ENCODE results near the gene USH2A.

Gene USH2A

DNA sequence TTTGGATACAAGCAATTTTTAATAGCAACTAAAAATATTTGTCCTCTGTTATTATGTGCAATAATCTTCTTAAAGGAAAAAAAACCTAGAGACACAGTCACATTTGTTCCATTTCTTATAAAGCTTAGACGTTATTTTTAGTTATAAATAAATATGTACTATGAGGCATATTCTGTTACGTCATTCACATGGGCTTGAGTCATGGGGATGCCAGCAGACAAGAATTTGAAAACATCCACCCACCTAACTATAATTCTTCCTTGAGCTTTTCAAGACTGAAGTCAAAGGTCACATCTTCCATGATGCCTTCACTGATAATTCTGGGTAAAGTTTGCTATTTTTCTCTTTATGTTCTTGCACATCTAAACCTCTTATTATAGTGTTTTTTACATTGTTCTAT, 587.3 kb downstream of the USH2A start:
- no peak for FAIRE-seq

DNA sequence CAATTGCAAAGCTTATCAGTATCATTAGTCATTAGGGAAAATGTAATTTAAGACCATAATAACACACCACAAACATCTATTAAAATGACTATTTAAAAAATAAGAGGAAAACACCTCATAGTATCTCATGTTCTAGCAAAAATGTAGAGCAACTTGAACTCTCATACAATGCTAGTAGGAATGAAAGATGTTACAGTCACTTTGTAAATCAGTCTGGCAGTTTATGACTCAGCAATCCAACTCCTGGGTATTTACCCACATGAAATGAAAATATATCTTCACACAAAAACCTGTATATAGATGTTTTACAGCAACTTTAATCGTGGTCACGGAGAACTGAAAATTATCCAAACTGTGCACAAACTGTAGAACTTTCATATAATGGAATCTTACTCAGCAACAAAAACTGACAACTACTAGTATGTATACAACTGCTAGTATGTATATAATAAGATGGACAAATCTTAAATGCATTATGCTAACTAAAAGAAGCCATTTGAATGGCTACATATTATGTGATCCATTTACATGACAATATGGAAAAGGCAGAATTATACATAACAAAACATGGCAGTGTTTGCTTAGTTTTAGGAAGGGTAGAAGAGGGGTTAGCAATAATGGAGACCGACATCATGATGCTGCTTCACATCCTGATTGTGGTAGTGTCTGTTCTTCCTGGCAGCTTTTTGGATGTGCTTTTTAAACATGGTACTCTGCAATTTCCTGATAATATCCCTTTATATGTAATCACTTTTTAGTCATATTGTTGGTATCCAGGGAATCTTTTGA, 589.1 kb downstream of the USH2A start:
- FAIRE-seq: no peak

DNA sequence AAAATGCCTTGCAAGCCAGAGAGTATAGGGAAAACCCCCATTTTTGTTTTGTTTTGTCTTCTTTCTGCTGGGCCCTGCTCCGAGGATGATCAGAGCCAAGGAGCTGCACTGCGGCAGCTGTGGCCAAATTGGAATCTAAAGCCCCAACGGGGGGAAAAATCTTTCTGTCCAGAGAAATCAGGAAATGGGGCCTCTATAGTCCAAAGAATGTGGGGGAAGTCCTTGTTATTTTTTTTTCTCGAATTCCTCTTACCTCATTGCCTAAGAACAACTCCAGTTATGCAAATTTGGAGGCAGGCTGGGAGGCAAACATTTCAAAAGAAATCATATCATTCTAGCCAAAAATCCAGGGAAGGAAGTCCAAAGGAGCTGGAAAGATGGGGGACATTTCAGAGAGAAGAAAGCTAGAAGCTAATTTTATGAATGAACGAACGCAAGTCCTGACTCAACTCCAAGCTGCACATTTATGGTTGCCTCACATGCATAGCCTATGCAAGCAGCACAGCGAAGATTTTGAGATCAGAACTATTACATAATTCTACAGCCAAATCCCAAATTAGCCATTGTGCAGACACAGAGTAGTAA, 592.9 kb downstream of the USH2A start:
- FAIRE-seq: no peak

DNA sequence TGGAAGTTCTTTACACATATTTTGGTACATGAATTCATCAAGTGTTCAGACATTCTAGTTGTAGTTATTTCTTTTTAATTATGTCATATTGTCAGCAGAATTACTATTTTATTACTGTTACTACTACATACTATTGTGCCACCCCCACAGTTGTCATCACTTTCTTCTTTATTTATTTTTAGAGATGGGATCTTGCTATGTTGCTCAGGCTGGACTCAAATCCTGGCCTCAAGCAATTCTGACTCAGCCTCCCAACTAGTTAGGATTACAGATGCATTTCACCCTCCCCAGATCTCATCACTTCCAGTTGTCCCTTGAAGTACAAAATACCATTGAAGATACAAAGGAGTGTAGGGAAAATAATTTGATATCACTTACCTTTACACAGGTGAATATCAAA, 598.2 kb downstream of the USH2A start:
- no peak for FAIRE-seq

DNA sequence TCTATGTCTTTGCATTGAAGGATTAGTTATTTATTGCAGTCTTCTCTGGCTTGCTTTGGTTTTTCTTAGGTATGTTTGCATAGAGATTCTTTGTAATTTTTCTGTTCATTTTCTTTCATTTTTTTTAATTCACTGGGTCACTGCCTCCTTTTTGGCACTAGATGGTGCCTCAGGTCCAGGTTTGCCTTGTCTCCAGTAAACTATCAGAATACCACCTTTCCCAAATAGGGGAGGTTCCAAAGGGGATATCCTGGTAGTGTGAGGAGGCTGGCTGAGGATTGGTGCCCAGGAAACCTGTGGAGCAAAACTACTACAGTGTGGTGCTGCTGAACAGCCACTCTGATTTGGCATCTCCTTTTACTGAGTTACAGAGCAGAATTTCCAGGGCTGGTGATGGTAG, 599.0 kb downstream of the USH2A start:
- no peak for FAIRE-seq

DNA sequence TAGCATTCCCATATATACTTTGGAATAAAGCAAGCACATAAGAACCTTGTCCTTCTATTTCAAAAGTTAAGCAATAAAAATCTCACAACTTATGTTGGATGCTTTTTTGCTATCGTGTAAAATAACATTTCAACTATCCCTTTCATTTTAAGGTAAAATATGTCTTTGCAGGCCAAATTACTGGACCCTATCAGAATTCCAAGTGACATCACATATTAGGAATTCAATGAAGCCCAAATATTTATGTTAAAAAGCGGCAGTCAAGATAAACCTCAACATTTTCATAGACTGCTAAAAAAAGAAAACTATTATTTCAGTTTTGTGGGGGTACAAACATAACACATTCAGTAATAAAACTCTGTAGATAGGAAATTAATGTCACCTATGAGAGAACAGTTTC, 604.1 kb downstream of the USH2A start:
- no peak for FAIRE-seq

DNA sequence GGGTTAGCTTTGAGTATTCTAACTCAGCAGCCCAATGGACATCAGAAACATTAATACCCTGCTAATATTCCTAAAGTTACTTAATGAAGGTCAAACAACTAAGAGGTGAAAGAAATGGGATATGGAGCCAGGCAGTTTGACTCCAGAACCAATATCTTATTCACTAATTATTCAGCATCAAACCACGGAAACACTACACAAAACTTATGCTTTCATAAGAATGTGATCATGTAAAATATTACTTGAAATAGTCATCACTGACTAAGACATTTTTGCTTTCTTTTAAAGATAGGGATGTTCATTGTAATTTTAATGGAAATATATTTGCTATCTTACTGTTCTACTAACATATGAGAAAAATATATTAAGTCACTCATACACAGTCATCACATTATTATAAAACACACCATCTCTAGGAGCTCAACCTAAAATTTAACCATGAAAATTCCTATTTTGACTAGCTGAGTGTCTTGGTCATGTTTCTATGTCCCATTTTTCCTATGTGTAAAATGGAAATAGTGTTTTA, 615.3 kb downstream of the USH2A start:
- no peak for FAIRE-seq

DNA sequence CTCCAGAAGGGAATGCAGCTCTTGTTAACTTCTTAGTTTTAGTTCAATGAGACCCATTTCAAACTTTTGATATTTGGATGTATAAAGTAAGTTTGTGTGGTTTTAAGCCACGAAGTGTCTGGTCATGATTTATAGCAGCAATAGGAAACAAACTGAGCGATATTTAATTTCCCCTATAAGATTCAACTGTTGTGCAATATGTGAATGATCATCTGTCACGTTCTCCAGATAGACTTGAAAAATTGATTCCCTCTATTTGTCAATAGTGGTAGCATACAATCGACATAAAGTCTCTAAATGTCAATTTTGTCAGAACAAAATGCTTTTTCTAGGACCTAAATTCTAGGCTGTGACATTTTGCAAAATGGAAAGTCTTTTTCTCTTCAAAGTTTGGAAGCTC, 616.0 kb downstream of the USH2A start:
- FAIRE-seq: no peak

DNA sequence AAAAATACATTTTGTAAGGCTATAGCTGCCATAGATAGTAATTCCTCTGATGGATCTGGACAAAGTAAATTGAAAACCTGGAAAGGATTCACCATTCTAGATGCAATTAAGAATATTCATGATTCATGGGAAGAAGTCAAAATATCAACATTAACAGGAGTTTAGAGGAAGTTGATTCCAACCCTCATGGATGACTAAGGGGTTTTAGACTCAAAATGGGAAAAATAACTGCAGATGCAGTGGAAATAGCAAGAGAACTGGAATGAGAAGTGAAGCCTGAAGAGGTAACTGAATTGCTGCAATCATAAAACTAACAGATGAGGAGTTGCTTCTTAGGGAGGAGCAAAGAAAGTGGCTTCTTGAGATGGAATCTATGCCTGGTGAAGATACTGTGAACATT, 625.4 kb downstream of the USH2A start:
- no peak for FAIRE-seq

DNA sequence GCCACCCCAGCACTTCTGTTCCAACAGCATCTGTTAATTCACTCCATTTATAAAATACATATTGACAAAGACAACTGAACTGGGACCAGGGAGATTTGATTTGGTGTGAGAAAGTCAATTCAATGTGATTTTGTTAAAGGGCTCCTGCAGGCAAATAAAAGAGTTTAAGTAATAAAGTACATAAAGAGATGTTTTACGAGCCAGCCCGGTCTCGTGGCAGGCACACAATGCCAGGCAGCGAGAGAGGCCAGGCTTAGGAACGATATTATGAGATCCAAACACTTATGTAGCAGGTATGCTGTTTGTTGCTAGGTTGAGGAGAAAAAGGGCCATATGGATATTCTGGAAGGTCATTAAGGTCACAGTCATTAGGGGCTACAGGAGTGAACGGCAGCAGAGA, 629.1 kb downstream of the USH2A start:
- FAIRE-seq: no peak

DNA sequence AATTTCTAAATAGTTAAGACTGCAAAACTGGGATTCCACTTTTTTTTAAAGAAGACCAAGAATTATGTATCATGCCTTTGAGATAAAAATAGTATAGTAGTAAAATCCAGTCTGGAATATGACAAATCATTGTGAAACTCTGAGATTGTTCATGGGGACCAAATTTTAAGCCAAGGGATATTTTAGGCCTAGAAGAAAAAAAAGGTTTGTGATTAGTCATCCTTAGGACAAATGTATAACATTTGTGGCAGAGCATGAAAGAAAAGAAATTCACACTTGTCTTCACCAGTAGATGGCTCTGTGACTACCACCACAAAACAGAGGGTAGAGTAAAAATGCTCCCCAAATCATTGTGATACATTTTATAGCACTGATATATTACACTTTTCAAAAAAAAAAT, 630.1 kb downstream of the USH2A start:
- peak; percentile 11 for FAIRE-seq

DNA sequence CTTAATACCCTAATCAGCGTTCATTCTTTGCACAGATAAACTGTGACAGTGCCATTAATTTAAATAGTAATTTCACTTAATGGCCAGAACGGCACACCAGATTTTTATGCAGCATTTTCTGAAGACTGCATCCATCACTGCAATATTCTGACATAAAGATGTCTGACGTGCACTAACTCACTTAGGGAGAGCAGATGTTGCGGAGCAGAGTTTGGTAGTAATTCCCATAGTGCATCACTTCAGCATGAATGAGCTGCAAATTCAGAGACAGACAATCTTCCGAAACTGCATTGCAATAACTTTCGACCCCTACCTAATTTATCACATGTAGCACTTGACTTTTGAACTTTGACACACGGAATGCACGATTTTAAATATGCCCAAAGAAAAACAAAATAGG, 630.8 kb downstream of the USH2A start:
- FAIRE-seq: no peak

DNA sequence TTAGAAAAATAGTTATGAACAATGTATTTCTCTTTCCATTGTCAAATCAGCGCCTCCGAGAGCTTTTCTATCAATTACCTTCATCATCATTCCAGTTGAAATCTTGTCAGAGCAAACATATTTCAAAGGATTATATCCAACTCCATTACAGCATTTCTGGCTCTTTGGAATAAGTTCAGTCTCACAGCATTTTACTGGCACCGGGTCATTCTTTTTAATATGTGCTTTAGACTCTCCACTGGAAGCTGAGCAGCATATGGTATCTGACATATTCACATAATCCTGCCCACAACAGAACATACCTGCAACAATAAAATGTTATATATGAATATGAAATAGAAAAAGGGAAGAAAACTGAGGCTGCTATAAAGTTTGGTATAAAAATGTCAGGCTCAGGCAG, 633.3 kb downstream of the USH2A start:
- no peak for FAIRE-seq

DNA sequence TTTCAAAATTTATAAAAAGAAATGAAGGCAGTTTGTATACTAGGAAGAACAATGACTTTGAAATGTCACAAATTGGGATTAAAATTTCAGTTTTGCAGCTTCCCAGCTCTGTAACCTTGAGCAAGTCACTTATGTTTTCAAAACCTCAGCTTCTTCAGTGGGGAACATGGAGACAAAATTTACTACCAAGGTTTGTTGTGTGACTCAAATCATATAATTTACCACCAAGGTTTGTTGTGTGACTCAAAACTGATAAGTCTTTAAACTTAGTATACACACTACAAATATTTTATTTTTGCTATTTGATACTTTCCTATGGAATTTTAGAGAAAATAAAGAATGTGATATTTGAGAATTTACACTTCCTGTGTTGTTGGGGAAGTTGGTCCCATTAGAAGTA, 636.3 kb downstream of the USH2A start:
- no peak for FAIRE-seq

DNA sequence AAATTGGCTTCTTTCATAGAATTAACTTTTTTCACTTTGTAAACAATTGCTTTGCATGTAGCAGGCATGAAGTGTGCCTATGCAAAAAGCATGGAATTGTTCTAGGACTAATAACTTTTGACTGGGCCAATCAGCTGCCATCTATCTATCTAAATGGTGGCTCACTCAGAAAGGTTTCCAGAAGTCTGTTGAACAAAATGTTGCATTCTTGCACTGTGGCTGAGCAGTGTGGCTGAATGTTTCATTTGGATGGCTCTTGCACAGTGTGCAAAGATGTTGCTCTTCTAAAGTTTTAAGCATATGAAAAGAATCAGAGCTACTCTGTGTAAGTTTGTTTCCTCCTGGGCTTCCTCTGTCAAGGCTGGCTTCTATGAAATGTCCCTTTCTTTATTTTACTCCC, 642.6 kb downstream of the USH2A start:
- FAIRE-seq: no peak

DNA sequence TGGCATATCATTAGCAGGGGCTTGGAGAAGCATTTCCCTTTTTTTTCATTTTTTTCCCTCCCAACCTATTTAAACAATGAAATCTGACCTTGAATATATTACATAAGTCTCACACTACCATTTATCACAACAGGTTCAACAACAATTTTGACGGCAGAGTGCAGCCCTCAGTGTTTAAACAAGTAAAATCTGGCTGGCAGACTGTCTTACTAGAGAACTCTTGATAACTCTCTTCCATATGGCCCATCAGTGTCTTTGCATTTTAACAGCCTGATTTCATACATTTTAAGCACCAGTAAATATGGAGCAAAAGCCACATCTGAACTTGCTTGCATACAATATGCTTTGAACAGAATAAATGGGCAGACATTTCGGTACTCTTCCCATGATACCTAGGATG, 643.1 kb downstream of the USH2A start:
- no peak for FAIRE-seq

DNA sequence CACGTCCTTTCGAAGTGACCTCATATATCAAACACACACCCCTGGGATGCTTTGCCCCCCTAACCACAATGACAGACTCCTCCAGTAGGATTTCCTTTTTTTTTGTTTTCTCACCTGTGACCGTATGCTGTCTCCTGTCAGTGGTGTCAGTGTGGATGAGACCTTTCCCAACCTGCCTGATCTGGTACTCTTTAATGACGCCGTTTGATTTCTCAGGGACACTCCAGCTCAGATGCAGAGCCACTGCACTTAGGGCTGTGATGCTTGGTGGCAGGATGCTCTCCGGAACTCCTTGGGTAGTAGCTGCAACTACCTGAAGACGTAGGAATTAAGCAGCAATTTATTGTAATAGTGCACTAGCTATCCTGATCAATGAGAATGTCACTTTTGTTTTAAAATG, 643.5 kb downstream of the USH2A start:
- no peak for FAIRE-seq

DNA sequence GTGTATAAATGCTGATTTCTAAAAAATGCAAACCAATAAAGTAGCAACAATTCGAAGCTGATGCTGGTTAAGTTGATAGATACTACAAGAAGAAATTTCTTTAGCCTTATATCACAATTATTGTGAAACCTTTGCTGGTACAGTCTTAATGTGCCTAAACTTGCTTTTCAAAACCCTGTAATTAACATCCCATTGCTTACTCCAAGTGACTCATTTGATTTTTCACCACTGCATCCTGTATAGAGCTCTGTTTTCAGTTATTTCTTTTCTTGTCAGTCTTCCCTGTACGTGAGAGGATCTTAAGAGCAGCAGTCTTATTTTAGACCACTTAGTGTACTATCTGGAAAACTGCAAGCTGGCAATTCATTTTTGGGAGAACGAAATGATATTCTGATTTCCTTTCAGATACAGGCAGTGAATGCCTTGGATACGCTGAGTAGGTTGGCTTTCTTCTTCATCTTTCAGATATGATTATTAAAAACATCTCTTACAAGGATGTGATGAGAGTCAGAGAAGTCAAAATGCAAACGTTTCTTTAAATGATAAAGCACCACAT, 645.8 kb downstream of the USH2A start:
- FAIRE-seq: no peak

DNA sequence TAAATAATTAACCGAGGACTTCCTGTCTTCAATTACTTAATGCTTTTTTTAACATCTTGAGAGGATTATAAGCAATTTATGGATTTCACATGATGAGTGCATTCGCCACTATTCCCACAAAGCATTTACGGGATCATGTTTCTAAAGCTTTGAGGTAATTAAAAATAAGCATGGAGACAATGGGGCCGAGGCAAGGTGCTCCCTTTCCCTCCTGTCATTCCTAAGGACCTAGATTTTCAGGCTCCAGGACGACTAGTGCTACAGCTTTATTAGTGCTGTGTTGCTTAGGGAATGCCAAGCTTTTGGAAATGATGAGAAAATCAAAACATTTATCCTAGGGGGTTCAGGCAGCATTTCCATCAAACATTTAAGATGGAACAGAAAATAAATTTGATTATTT, 646.9 kb downstream of the USH2A start:
- FAIRE-seq: no peak

DNA sequence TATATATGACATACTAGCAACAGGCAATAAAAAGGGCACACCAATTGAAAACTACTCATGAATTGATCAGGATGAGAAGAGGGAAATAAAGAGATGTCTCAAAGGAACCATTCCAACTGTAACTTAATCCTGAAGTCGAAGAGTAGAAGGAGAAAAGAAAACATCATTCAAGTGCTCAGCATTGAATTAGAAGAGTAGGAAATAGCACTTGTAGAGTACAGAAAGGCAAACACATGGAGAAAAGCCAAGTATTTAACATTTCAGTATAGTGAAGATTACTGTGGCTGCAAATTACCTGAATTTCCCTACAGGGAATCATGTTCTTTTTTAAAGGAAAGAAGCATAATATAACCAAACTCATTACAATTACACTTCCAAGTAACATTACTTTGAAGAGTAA, 651.1 kb downstream of the USH2A start:
- no peak for FAIRE-seq

DNA sequence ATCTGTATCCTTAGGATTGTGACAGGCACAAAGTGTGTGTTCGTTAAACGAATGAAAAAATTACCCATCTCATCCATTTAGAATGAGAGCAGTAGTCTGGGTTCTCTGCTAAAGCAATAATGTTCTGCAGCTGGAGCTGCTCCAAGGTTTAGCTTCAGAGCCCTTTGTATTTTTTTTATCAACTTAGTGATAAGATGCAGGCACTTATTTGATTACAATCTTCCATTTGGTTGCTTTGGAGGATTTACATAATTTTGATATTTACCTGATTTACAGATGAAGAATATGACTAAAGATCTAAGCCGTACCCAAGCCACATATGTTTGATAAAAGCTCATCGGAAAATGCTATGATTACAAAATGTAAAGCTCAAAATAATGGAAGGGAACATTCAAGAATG, 654.9 kb downstream of the USH2A start:
- no peak for FAIRE-seq

DNA sequence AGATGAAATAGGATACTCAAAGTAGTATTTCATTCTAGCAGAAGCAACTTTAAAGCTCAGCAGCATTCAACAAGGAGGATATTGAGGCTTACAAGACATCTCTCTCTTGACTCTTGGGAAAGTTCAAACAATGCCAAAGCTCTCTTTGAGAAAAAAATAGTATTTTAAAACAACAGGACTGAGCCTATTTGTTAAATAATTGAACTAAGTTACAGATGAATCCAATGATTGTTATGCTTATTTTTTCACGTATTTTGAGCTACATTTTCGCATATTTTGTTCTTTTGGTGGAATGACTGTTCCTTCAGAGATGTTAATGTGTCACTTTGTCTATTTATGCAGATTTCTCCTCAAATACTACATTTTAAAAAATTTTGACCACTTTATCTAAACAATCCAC, 655.5 kb downstream of the USH2A start:
- no peak for FAIRE-seq

DNA sequence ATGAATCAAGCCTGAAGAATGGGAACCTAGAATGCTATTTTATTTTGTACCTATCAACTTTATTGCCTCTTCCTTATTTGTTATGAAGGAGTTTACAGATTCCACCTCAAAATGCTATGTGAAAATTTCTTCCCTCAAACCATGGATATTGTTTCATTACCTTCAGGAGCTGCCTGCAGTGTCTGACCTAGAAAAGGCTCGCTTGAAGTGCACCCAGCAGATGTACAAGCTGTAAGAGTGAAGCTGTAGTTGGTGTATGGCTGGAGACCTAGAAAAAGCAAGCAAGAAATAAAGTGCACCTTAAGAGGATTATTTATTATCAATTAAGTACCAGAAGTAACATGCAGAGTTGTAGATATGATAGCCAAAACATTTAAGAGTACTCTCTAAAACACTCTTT, 656.7 kb downstream of the USH2A start:
- FAIRE-seq: no peak

DNA sequence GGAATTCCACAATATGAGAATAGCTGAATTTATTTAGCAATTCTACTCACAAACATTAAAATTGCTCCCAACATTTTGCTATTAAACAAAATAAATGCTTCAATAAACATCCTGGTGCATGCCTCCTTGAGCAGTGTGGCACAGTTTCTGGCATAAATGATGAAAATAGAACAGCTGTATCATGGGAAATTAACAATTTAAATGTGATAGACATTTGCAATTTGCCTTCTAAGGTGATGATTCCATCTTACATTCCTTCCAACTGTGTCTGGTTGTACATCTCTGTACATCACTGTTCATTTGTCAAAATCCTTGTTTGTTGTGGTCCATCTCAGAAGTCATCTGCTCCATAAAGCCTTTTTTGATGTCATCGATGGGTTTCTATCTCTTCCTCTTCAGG, 657.4 kb downstream of the USH2A start:
- FAIRE-seq: no peak

DNA sequence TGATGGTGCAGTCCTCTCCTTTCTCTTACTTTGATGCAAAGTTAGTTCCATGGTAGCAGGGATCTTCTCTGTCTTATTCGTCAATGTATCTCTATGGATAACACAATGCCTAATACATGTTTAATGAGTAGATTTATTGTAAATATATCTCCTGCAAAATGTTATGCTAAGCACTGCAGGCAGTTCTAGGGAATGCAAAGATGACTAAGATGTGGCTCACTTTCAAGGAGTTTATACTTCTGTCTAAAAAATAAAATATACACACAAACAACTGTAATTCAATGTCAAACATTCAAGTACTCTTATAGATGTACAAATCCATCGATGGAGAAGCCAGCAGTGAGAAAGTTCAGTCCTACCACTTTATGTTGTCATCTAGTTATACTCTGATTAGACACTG, 661.8 kb downstream of the USH2A start:
- FAIRE-seq: no peak

All from G401.6 (cell line).